IMR-90 (cell line): Measurements from ENCODE around the gene SNCG. TPM values are rescaled to one million over a fixed set of nuclear protein-coding genes. Genes with fewer than 3 reads are reported as not detected.

Source experiments
- ATAC-seq: fragments of 200-7000 bp; cut with Tn5 transposase; 2 replicates; pipeline ENCODE4 v1.9.1; 2020; ENCODE audit warnings: low read depth, mild to moderate bottlenecking, moderate library complexity
- BruUV-seq: library from RNA; stranded (reverse); fragments of 400-500 nt; replicated peaks from 2 replicates; lab custom pipeline; 2021; lab: Mats Ljungman, UMichigan
- CTCF ChIA-PET: fragments of 300-600 bp; formaldehyde crosslinking; extraction: SDS; loops from one replicate; lab custom pipeline; 2021; ENCODE audit warnings: antibody characterized with exemption; lab: Yijun Ruan, JAX
- POLR2A ChIA-PET: fragments of 300-600 bp; sonication (Branson Sonifier 250); formaldehyde crosslinking; loops from one replicate; lab custom pipeline; 2022; ENCODE audit warnings: antibody characterized with exemption; ENCODE audit not compliant: unreplicated experiment; lab: Charles Lee
- DNase-seq: peaks from one replicate; pipeline ENCODE4 v3.0.0; 2013
- H2AFZ ChIP-seq: replicated peaks from 2 replicates; pipeline ENCODE3; 2013; ENCODE audit warnings: low read length, mild to moderate bottlenecking; ENCODE audit not compliant: poor library complexity
- H2AK5ac ChIP-seq: 2 replicates; pipeline ENCODE4 v1.6.1; 2013; ENCODE audit warnings: low read depth, low read length, inconsistent platforms
- H2AK9ac ChIP-seq: replicated peaks from 2 replicates; pipeline ENCODE3; 2013; ENCODE audit warnings: mild to moderate bottlenecking, low read depth, low read length, moderate library complexity; ENCODE audit not compliant: poor library complexity
- H2BK120ac ChIP-seq: 2 replicates; pipeline ENCODE4 v1.6.1; 2013; ENCODE audit warnings: low read depth, low read length, inconsistent platforms
- H2BK15ac ChIP-seq: 3 replicates; pipeline ENCODE4 v1.6.1; 2013; ENCODE audit warnings: low read depth, low read length, inconsistent platforms
- H2BK20ac ChIP-seq: 2 replicates; pipeline ENCODE4 v1.6.1; 2013; ENCODE audit warnings: low read depth, mild to moderate bottlenecking, inconsistent platforms, low read length, moderate library complexity
- H2BK5ac ChIP-seq: 2 replicates; pipeline ENCODE4 v1.6.1; 2013; ENCODE audit warnings: mild to moderate bottlenecking, low read depth, low read length, inconsistent platforms; ENCODE audit not compliant: poor library complexity, severe bottlenecking
- H3K14ac ChIP-seq: replicated peaks from 2 replicates; pipeline ENCODE4 v1.6.1; 2013; ENCODE audit warnings: low read depth, low read length, inconsistent platforms
- H3K18ac ChIP-seq: 2 replicates; pipeline ENCODE4 v1.6.1; 2013; ENCODE audit warnings: low read depth, low read length, control low read depth
- H3K23ac ChIP-seq: 2 replicates; pipeline ENCODE4 v1.6.1; 2013; ENCODE audit warnings: low read depth, low read length, inconsistent platforms
- H3K27ac ChIP-seq: 2 replicates; pipeline ENCODE4 v1.5.1; 2013; ENCODE audit warnings: mild to moderate bottlenecking, control low read depth, low read length; ENCODE audit not compliant: insufficient read depth
- H3K27me3 ChIP-seq: 2 replicates; pipeline ENCODE4 v1.6.1; 2013; ENCODE audit warnings: low read length; ENCODE audit not compliant: control insufficient read depth, insufficient read depth
- H3K36me3 ChIP-seq: 2 replicates; pipeline ENCODE4 v1.6.1; 2013; ENCODE audit warnings: low read length, mixed read lengths; ENCODE audit not compliant: control insufficient read depth, insufficient read depth
- H3K4ac ChIP-seq: 2 replicates; pipeline ENCODE4 v1.6.1; 2013; ENCODE audit warnings: low read depth, low read length, inconsistent platforms
- H3K4me1 ChIP-seq: 2 replicates; pipeline ENCODE4 v1.6.1; 2013; ENCODE audit warnings: low read length, mixed read lengths; ENCODE audit not compliant: control insufficient read depth, insufficient read depth
- H3K4me2 ChIP-seq: 2 replicates; pipeline ENCODE4 v1.6.1; 2013; ENCODE audit warnings: low read depth, mild to moderate bottlenecking, control low read depth, low read length, moderate library complexity
- H3K4me3 ChIP-seq: 2 replicates; pipeline ENCODE4 v1.5.1; 2013; ENCODE audit warnings: low read depth, mild to moderate bottlenecking, control low read depth, low read length, moderate library complexity; ENCODE audit not compliant: insufficient read depth
- H3K56ac ChIP-seq: 2 replicates; pipeline ENCODE4 v1.6.1; 2013; ENCODE audit warnings: low read length, inconsistent platforms; ENCODE audit not compliant: insufficient read depth; ENCODE audit errors: extremely low read depth
- H3K79me1 ChIP-seq, 2 experiments: 2 replicates each; pipeline ENCODE4 v1.6.1; 2013; ENCODE audit warnings: low read length in 2 of 2, inconsistent platforms in 1 of 2, low read depth in 1 of 2
- H3K9ac ChIP-seq: 2 replicates; pipeline ENCODE4 v1.6.1; 2013; ENCODE audit warnings: low read depth, low read length, control low read depth
- H3K9me1 ChIP-seq: 2 replicates; pipeline ENCODE4 v1.6.1; 2013; ENCODE audit warnings: low read length, inconsistent platforms; ENCODE audit not compliant: insufficient read depth
- H3K9me3 ChIP-seq: 2 replicates; pipeline ENCODE4 v1.6.1; 2013; ENCODE audit warnings: low read length; ENCODE audit not compliant: control insufficient read depth, insufficient read depth
- H4K20me1 ChIP-seq: 2 replicates; pipeline ENCODE4 v1.6.1; 2013; ENCODE audit warnings: low read length, inconsistent platforms; ENCODE audit not compliant: insufficient read depth
- H4K5ac ChIP-seq: 2 replicates; pipeline ENCODE4 v1.6.1; 2013; ENCODE audit warnings: mild to moderate bottlenecking, low read depth, low read length, control low read depth
- H4K8ac ChIP-seq, 2 experiments: 2 replicates each; pipeline ENCODE4 v1.6.1; 2013; ENCODE audit warnings: low read depth in 2 of 2, low read length in 2 of 2, control low read depth in 1 of 2, inconsistent platforms in 1 of 2
- H4K91ac ChIP-seq: 2 replicates; pipeline ENCODE4 v1.6.1; 2013; ENCODE audit warnings: low read depth, low read length, inconsistent platforms; ENCODE audit not compliant: insufficient read depth
- BHLHE40 ChIP-seq: fragments of 150-350 bp; IDR thresholded peaks from 2 replicates; pipeline ENCODE4 v1.6.1; 2016; ENCODE audit warnings: mild to moderate bottlenecking, low read depth, low read length
- ELK1 ChIP-seq: fragments of 150-350 bp; IDR thresholded peaks from 2 replicates; pipeline ENCODE4 v1.6.1; 2016; ENCODE audit warnings: low read depth, mild to moderate bottlenecking, low read length, moderate library complexity, borderline replicate concordance
- FOS ChIP-seq: fragments of 150-350 bp; IDR thresholded peaks from 2 replicates; pipeline ENCODE4 v1.6.1; 2016; ENCODE audit warnings: low read depth, low read length
- MAFK ChIP-seq: IDR thresholded peaks from 2 replicates; pipeline ENCODE4 v1.6.1; 2012; ENCODE audit warnings: low read depth, low read length, improper control_type of control experiment
- MAZ ChIP-seq: IDR thresholded peaks from 2 replicates; pipeline ENCODE4 v1.6.1; 2012; ENCODE audit warnings: low read depth, mild to moderate bottlenecking, low read length, improper control_type of control experiment, moderate library complexity, borderline replicate concordance
- MXI1 ChIP-seq: IDR thresholded peaks from 2 replicates; pipeline ENCODE4 v1.6.1; 2012; ENCODE audit warnings: low read depth, mild to moderate bottlenecking, low read length, moderate library complexity, borderline replicate concordance
- NFE2L2 ChIP-seq: fragments of 150-350 bp; IDR thresholded peaks from 2 replicates; pipeline ENCODE4 v1.6.1; 2016; ENCODE audit warnings: low read depth, mild to moderate bottlenecking, low read length
- RAD21 ChIP-seq: IDR thresholded peaks from 2 replicates; pipeline ENCODE4 v1.6.1; 2012; ENCODE audit warnings: low read length, improper control_type of control experiment
- RFX5 ChIP-seq: IDR thresholded peaks from 2 replicates; pipeline ENCODE4 v1.8.0; 2012; ENCODE audit warnings: low read depth, mild to moderate bottlenecking, low read length, moderate library complexity
- SMC3 ChIP-seq: fragments of 150-350 bp; IDR thresholded peaks from 2 replicates; pipeline ENCODE4 v1.6.1; 2016; ENCODE audit warnings: low read depth, mild to moderate bottlenecking, antibody characterized with exemption, low read length, moderate library complexity
- WGBS, 2 experiments: methylation state at CpG; one replicate each; pipeline versions ENCODE4 v1.1.5 to v1.1.7; 2013; ENCODE audit warnings: missing lambda C conversion rate in 2 of 2; ENCODE audit not compliant: insufficient read length in 1 of 2; ENCODE audit errors: extremely low coverage in 2 of 2; 5-methylcytosine and 5-hydroxymethylcytosine counted together
- dilution Hi-C: fragments of 300-500 bp; cut with HindIII; formaldehyde crosslinking; loops from one replicate; pipeline ENCODE4 v1.14.3; 2018; ENCODE audit warnings: low sequenced_read_pairs; ENCODE audit not compliant: unreplicated experiment
- in situ Hi-C: fragments of 300-500 bp; cut with MboI; formaldehyde crosslinking; loops from 3 replicates; pipeline ENCODE4 v1.14.3; 2019; ENCODE audit warnings: low sequenced_read_pairs, inconsistent platforms, mixed read lengths
- intact Hi-C: fragments of 100-400 bp; cut with micrococcal nuclease; formaldehyde crosslinking; loops from 2 replicates; pipeline ENCODE4 v1.10.0; 2022
- polyA plus RNA-seq, 3 experiments: library from polyadenylated mRNA; depleted of rRNA; stranded (reverse); fragments of >200 nt; gene quantifications; 2 replicates each; pipeline ENCODE4 v1.2.3, GENCODE V29; 2012; ENCODE audit warnings: low replicate concordance in 1 of 3
- total RNA-seq: library from RNA; depleted of rRNA; stranded (reverse); fragments of >200 nt; gene quantifications from 2 replicates; pipeline ENCODE4 v1.2.3, GENCODE V29; 2012
- TF ChIP-seq, protein P1 (sequence below): fragments of 150-350 bp; IDR thresholded peaks from 2 replicates; pipeline ENCODE4 v1.6.1; 2017; ENCODE audit warnings: mild to moderate bottlenecking, antibody characterized with exemption, low read length, low read depth

Gene SNCG
- total and polyA plus RNA-seq, 2 of the 4 experiments (the other 2 are of a cell fraction), result 10.6 to 19.0 TPM

GRCh38 chr10:86965986-86966654 is 7.7 kb downstream of the SNCG start (continued):
- no peak for TF ChIP-seq MAFK

GRCh38 chr10:86967481-86967941 is 9.1 kb downstream of the SNCG start:
- TF ChIP-seq ELK1 (no peak), NFE2L2 (no peak), MXI1 (no peak), BHLHE40 (no peak), RFX5 (no peak), RAD21 (no peak), FOS (no peak), SMC3 (no peak), MAZ (no peak), MAFK (no peak)
- TF ChIP-seq, protein P1, sequence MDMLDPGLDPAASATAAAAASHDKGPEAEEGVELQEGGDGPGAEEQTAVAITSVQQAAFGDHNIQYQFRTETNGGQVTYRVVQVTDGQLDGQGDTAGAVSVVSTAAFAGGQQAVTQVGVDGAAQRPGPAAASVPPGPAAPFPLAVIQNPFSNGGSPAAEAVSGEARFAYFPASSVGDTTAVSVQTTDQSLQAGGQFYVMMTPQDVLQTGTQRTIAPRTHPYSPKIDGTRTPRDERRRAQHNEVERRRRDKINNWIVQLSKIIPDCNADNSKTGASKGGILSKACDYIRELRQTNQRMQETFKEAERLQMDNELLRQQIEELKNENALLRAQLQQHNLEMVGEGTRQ, result no peak
- Histone ChIP-seq H3K36me3 (no peaks in the 10 kb centered on the region), H2AK5ac (peak overlapping the region; percentile 7), H4K8ac (no peak overlapping the region), H4K91ac (peak overlapping the region; percentile 12; the same call in 1 of the 2 replicates), H3K9me1 (peaks cover 20% of the 10 kb centered on the region), H2BK15ac (no peak overlapping the region), H3K4me2 (no peak overlapping the region), H2BK20ac (no peak overlapping the region), H2BK5ac (no peak overlapping the region), H3K27me3 (no peaks in the 10 kb centered on the region), H3K4me1 (peaks cover 36% of the 10 kb centered on the region), H3K4me3 (no peak overlapping the region), H3K14ac (no peak overlapping the region), H3K4ac (peak overlapping the region; percentile 40; the same call in 1 of the 2 replicates), H3K27ac (no peak overlapping the region), H2AFZ (no peak overlapping the region), H3K9me3 (no peaks in the 10 kb centered on the region), H2AK9ac (peak overlapping the region; percentile 98), H3K56ac (no peak overlapping the region), H4K5ac (no peak overlapping the region), H4K20me1 (no peaks in the 10 kb centered on the region; the same call in 1 of the 2 replicates), H3K79me1 (peaks cover 0 to 38% of the 10 kb centered on the region in 2 experiments; a peak in 3 of 4 replicates), H3K23ac (no peak overlapping the region), H3K9ac (no peak overlapping the region), H2BK120ac (no peak overlapping the region), H3K18ac (no peak overlapping the region)
- in situ Hi-C loops (no loop called here), dilution Hi-C loops (no loop called here), intact Hi-C loops (no loop called here)
- DNase-seq (no peak), ATAC-seq (no peak)
- BruUV-seq, result no TSS peak
- CTCF ChIA-PET, result interaction anchor here (1.6 kb wide), 1 partner anchor 10 kb away, joined by 3 read pairs; no protein-coding TSS in a partner anchor
- POLR2A ChIA-PET, result no interaction called here
- WGBS, 2 experiments, result 90% methylated on average over 3 of the region's 7 CpGs; no CpG with 5 or more reads in 1 of the 2 experiments
